NCI-H345 (cell line): Measurements from ENCODE around the gene LAMB3.

Experiments used
- DNase-seq: peaks from one replicate; lab custom pipeline; 2025; lab: John Stamatoyannopoulos, UW

The LAMB3 gene

DNA sequence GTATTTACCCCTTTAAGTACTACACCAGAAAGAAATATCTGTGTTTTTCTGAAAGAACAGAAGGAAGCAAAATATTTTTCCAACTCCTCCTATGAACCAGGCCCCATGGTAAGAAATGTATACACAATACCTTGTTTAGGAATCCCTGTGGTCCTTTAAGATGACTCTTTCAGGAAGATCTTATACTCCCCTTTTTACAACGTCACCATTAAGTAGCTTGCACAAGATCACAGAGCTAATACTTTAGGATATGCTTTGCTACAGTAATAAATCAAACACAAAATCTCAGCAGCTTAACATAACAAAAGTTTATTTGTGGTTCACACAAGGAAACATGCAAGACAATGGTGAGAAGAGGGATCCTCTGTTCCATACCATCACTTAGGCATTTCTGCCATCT lies 8.8 kb upstream of the LAMB3 start:
- DNase-seq: no peak

DNA sequence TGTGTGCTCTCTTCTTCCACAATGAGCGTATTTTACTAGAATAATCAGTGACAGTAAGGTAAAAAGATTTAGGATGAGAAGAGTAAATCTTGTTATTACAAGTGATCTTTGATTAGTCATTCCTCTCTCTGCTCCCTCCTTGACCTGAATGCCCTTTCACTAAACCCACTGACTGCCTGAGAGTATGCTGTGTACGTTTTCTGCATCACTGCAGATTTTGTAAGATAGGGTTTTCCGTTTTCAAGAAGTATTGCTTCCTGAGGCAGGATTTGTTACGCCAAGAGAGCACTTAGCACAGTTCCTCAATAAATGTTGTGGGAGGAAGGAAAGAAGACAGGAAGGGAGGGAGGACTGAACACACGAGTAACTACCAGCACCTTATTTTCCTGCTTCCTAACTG lies 7.7 kb upstream of the LAMB3 start:
- DNase-seq: no peak

DNA sequence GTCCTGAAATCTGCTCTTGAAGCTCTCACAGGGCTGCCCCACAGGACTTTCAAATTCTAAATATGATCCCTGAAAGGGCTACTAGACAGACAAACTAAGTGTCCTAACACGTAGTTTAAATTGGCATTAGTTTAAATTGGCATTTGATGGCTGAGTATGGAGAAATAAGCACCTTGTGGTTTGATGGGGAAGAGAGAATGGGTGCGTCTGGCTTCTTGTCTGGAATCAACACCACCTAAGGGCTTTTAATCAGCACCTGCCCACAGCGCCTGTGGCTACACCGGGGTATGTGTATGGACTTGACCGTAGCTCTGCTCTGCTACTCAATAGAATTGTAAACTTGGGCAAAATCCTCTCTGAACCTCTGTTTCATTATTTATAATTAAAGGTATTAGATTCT lies 5.7 kb upstream of the LAMB3 start:
- DNase-seq: no peak

DNA sequence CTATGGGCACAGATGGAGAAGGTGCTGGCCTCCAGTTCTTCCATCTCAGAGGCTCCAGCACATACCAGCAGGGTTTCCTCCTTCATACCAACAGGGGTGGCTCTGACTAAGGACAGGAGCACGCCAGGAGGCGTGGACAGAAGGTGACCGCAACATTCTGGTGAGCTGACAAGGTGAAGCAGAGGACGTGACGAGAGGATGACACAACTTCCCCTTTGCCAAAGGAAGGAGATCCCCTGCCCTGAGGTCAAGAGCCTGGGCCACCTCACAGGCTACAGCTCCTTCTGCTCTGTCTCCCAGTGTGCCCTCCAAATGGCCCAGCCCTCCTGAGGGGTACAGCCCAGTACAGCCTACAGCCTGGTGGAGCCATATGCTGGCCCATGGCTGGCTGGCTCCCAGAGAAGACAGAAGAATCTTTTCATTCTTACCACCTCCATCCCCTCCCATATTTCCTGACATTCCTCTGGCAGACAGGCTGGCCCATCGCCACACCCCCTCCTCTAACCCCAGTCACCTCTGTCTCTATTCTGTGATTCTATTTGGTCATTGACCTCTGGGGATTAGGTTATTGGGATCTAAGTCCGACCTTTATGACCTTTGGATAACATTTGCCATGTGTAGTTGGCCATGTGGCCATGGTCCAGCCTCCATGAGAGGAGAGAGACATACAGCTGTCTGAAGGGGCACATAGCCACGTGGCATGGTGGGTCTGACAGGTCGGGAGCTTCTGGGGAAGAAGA lies 5.1 kb upstream of the LAMB3 start:
- no peak for DNase-seq

DNA sequence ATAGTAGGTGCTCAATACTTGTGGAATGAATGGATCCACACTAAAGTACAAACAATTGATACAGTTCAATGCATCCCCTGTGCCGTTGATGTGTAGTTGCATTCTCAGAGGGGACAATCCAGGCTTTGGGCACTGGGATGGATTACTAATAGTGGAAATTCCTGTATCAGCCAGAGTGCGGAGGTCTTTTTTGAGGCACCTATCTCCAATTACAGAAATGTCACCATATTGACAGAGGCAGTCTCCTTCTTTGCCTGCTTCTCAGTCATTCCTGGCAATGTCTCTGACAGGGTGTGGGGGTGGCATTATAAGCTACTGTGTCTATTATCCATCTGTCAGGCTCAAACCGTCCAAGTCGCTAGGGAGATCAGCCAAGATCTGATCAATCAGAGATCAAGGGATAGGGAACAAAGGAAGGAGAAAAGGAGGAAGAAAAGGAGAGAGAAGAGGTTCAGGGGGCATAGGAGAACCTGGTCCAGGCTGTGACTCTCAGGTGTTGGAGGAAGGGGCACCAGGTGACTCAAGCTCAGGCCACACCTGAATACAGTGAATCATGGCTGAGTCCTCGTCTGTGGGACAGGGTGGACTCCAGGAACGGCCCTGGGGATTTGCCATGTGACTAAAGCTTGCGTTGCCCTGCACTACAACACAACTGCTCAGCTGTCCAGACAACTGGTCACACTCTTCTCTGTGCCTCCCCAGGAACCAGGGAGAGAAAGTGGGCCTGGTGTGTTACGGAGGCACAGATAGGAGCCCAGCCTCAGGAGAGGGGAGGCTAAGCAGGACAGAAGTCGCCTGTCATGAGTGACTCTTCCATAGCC lies 3.4 kb upstream of the LAMB3 start:
- DNase-seq: no peak

DNA sequence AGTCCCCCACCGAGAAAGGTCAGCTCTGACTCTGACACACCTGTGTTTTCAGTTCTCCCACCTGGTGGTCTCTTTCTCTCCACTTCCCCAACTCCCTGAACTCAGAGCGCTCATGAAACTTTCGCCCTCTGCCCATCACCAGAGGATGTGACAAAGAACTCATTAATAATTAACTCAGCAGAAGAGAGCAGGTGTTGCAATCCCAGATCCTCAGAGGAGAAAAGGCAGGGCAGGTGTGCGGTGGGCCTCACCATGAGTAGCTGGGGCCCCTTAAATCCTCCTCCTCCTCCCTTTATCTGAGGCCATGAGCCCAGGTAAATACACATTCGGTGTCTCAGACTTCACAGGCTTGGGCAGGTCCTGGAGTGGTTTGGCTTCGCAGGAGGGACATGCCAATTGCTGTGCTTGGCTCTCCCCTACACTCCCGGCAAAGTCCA lies 1.7 kb upstream of the LAMB3 start:
- DNase-seq: no peak

DNA sequence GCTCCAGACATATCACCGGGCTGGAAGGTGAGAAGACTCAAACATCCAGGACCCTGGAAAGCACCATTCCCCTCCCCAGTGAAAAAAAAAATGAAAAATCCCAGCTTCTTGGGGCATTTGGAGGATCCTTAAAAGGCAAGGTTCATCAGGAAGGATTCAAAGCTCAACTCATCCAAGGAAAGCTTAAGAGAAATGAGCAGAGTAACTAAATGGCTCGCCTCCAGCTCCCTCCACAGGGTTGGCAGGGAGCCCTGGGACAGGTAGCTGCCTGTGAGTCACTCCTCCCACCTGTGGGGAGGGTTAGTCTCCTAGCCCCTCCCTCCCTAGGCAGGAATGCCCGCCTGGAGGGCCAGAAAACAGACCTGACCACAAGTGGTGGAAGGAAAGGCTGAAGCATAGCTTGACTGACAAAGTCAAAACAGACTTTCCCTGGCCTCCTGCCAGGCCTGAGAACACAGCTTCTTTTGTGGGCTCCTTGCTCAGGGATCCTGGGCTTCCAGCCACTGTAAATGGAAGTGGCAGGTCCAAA lies 712 bp upstream of the LAMB3 start:
- DNase-seq: peak; percentile 73

DNA sequence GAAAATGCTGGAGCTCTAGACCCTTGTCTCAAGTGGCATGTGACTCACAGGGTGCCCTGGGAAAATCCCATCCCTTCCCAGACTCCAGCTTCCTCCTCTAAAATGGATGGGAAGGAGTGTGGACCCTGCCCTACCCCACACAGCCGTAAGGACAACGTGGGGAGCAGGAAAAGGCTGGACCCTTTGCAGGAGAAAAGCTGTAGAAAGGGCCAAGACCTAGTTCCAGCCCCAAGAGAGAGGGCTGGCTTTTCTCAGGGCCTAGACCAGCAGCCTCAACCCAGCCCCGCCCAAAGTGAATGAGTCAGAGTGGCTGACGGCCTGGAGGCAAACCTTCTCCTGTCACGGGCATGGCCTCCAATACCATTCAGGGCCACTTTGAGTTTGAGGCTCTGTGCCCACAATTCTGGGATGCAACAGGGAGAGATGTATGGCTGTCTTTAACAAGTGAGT lies 1.1 kb downstream of the LAMB3 start:
- no peak for DNase-seq

DNA sequence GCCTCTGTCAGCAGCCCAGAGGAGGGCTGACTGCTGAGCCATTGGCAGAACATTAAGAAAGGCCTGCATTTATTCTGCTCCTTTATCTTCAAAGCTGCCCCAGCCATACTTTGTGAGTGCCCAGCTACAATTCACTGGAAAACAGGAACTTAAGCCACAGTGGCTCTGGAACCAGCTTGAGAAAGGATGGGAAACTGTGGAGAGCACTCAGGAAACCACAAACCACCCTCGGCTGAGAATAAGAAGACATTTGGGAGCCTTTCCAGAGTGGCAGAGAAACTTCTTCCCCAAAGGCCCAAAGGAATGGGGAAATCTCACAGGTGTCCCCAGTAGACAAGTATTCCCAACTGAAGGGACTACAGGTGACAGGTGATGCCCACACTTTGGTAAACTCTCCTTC lies 1.8 kb downstream of the LAMB3 start:
- no peak for DNase-seq

DNA sequence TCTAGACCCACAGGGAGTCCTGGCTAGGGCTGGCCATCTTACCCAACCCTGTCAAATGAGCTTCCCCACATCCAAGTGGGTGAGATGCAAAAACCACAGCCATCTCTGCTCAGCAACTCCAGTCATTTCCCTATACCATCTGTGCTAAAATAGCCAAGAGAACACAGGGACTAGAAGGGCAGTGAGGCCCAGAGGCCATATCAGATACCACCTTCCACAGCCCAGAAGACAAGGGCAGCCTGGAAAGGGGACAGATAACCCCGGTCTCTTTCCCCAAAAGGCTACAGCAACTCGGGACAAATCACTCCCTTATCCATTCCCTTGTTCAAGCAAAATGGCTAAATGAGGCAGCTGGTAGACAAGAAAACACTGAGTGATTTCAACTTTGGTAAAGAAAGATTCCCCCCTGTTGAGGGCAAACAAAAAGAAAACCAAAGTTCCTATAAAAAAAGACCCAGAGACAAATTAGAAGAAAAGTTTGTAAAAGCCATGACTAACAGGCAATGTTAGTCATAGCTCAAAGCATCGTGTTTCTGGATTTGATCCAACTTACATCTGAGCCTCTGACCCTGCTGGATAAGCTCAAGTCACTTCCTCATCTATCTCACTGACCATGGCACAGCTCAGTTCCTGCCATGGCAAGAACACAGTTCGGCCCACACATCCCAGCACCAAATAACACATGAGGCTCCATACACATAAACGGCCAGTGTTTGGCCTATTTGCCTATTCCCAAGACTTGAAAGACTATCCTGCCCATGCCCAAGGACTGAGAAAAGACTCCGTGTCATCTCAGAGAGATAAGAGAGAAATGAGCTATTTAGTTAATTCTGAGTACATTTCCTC lies 3.1 kb downstream of the LAMB3 start:
- no peak for DNase-seq

DNA sequence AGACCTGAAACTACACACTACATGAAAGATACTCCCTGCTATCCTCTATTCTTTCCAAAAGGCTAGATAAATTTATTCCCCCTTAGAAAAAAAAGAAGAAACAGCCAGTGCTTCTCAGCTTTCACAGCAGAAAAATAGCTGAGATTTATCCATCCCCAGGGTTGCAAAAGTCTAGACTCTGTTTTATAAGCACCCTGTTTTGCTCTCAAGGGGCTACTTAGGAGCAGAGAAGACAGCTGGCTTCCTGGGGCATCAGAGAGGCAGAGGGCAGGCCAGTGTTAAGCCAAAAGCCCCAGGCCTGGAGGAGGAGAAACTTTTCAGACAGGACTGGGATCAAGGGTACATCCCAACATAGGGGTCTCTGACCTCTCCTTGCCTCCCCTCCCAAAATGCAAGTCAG lies 3.9 kb downstream of the LAMB3 start:
- DNase-seq: no peak

DNA sequence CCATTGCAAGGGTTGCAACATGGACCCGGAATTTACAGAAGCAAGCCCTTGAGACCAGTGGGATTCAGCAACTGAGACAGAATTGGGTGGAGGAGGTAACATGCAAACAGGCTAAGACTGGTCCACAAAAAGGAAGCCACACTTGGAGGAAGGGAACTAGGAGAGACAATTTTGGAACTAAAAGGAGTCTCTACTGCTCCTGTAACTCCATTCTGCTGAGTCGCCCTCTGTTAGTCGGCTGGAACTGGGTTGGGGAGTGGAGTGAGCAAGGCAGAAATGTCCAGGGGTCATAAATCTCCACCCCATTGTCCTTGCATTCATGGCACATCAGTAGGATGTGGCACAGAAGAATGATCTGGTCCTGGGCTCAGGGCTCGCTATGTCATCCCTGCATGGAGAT lies 5.1 kb downstream of the LAMB3 start:
- no peak for DNase-seq

DNA sequence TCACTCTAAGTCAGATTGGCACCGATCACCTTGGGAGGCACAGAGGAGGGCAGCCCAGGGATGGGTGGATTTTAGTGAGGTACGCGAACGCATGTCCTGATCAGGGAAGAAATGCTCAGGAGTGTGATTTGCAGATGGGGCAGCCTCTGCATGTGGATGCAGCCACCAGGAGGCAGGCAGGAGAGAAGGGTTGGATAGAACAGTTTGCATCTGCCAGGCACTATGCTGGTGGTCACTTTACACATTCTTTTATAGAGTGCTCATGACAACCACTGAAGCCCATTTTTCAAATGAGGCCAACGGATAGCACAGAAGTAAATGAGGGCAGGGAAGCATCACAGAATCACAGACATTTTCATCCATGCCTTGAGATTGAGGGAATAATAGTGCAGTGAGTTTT lies 5.7 kb downstream of the LAMB3 start:
- no peak for DNase-seq

DNA sequence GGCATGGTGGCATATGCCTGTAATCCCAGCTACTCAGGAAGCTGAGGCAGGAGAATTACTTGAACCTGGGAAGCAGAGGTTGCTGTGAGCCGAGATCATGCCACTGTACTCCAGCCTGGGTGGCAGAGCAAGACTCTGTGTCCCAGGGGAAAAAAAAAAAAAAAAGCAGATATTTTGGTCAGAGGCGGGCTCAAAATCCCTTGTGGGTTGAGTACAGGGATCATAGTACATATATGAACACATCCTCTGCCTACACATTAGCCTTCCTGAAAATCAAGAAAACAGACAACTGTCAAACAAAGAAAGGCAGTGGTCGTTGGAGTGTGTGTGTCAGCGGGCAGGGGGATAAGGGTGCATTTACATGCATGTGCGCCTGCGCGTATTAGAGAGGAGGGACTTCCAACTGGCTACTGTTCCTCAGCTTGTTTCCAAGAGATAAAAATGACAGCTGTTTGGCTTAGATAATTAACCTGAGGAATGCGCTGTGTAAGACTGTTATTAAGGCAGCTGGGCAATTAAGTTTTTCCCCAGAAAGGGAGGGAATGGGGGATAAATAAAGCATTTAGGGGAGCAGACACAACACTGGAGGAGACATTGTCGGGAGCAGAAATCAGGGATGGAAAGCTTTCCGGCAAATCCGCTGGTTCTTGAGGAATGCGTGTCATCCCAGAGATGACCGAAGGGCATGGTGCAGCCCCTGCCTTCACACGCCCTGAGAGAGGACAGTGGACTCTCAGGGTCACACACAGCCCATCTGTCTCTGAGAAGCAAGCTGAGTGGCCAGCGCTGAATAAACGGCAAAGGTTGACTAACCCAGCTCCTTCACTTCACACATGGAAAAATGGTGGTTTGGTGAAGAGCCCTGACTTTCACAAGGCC lies 6.4 kb downstream of the LAMB3 start:
- DNase-seq: no peak

DNA sequence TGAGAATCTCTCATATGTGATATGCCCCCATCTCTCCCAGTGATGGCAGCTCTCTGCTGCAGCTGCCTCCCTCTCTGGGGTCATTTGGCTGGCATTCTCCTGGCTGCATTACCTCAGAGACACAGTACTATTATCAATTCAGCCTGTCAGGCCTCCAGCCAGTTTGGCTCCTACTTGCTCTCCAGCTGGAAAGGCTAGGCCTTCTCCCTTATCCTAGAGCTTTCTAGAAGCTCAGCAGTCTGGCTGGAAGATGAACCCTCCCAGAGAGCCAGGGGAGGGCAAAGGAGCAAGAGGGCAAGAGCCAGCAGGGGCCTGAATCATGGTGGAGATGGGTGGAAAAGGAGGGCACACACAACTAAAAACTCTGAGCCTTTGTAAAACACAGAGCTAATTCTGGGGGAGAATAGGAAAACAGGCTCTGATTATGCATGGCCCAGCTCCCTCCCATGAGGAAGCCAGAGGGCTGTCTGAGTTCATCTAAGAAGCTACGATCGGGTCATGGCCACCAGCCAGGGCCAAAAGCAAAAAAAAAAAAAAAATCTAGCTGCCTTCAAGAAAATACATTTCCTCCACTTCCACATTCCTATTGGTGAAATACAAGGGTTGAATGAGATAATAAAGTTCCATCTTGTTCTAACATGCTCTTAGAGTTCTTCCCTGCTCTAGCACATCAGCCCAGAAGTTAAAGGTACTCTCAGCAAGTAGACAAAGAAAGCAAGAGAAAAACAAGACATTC lies 8.8 kb downstream of the LAMB3 start:
- DNase-seq: no peak

DNA sequence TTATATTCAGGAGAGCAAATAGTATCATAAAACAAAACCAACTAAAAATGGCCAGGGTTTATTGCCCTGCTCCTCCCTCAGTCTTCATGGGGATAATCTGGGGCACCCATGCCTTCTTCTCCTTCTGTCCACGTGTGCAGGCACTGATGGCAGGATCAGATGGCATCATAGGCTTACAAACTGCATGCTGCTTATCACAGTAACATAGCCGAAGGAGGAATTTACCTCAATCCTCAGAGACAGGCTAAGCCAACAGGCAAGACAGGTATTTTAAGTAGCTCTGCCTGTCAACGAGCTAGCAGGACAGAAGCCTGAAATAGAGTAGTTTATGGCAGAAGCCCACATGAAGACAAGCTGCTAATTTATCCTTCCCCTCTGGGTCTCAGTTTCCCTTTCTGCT lies 9.4 kb downstream of the LAMB3 start:
- DNase-seq: no peak

DNA sequence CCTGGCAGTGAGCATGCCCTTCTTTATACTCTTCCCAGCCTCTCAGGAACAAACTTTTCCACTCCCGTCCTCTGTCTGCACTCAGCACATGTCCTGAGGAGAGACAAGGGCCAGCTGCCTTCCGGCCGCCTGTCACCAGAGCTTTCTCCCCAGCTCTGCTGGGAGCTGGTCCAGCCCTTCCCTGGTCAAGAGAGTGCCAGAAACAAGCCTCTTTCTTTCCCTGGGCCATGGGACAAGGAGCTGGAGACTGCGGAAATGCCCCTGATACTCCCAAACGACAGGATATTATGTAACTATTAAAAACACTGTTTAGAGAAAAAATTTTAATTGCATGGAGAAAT lies 10.4 kb downstream of the LAMB3 start:
- DNase-seq: no peak

DNA sequence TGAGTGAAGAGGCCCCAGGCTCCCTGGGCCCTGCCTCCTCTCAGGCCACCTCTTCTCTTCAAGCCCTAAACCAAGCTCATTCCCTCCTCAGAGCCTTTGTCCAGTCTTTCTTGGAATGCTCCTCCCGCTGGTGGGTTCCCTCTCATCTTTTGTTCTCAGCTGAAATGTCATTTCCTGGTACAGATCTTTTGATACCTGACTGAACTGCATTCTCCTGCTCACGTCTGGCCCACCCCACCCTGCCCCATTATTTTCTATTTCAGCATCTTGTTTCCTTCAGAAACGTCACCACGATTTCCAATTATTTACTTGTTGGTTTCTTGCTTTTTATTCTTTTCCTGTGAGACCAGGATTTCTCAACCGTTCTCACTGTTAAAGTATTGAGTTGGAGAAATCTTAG lies 16.4 kb downstream of the LAMB3 start:
- DNase-seq: no peak

DNA sequence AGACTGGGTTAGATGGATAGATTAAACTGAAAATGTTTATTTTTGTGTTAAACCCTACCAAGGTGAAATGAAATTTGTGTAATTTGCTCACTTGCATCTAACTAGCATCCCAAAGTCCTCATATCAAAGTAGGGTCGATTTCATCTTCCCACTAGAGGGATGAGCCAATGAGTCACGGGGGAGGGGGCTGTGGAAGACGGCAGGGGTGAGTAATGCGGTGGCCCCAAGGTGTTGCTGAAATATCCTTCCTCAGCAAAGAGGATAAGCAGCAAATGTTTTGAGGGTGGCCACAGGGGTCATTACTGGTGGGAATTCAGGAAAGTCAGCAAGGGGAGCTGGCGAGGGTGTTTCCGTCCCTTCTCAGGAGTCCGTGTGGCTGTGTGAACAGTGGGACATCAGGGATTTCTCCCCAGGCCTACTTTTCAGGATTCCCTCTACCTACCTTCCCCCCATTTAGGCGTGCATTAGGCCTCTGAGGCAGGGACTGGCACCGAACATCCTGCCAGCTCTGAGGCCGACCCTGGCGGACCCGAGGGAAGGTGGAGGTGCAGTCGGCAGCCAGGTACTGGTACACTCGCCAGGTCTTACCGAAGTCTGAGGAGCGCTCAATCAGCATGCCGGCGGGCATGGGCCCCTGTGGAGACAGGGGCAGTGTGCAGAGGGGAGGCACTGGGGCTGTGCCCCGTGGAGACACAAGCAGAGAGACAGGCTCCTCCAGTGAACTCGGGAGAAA lies 18.1 kb downstream of the LAMB3 start:
- no peak for DNase-seq
